IPS DF 19.7 (cell line): Measurements from ENCODE around the gene CBFA2T2.
"Not testable (repeated sequence)": the region's sequence is repeated elsewhere in the genome, so short reads cannot be mapped to it uniquely, and the experiment has no call there.

Source experiments
- DNase-seq: peaks from one replicate; pipeline ENCODE4 v3.0.0-alpha.2; 2013; ENCODE audit warnings: low read depth, low spot score

The CBFA2T2 gene

DNA sequence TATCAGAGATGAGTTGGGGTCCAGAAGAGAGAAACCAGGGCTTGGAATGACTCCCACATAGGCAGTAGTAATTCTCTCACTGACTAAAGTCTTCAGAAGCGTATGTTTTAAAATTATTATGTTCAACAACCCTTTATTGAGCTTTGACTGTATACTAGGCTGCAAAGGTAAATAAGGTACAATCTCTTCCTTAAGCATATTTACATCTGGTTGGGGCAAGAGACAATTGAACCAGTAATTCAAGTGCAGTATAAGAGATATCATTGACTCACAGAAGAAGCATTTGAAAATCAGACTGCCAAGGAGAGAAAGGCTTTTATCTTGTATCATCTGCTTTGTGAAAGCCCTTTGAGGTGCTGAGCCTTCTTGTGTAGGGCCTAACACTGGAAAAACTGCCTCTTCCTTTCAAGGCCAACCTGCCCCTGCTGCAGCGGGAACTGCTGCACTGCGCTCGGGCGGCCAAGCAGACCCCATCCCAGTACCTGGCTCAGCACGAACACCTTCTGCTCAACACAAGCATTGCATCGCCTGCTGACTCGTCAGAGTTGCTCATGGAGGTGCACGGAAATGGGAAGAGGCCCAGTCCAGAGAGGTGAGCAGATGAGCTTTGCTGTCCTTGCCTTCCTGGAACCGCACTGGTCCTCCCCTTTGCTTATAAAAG lies 132.9 kb downstream of the CBFA2T2 start:
- DNase-seq = no peak

DNA sequence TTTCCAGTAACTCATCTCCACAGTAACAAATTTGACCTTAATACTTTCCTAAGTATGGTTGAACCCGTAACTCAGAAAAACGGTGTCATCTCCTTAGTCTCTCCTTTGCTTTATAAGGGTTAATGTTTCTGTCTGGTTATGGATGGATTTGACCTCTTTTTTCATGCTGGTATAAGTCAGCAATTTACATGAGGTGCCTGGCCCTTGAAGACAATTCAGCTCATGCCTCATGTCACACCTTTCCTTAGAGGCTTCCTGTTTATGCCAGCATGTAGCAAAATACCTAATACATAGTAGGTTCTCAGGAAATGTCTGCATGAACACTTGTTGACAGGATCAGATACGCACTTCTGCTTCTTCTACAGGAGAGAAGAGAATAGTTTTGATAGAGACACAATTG lies 134.5 kb downstream of the CBFA2T2 start:
- DNase-seq = no peak

GRCh38 chr20:33626190-33626589 lies 136.3 kb downstream of the CBFA2T2 start:
- no peak for DNase-seq

DNA sequence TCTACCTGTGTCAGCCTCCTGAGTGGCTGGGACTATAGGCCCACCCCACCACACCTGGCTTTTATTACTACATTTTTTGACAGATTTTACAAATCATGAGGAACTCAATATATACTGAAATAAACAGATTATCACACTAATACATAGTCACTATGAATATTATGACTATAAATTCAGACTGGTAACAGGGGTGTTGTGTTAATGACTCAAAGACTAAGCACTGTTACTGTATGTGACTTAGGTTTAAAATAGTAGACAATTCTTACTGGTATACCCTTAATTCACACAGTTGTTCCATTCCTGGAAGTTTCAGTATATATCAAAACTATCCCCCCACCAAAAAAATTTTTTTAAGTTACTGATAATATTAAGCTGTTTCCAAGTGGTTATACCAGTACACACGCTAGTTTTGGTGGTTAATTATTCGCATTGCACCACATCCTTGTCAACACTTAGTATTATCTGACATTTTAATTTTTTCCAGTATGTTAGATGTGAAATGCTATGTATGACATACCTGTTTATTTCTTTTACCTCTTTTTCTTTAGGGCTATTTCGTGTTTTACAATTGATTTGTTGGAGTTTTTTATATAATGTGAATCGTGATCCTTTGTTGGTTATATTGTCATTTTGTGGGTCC lies 137.8 kb downstream of the CBFA2T2 start:
- DNase-seq = no peak

DNA sequence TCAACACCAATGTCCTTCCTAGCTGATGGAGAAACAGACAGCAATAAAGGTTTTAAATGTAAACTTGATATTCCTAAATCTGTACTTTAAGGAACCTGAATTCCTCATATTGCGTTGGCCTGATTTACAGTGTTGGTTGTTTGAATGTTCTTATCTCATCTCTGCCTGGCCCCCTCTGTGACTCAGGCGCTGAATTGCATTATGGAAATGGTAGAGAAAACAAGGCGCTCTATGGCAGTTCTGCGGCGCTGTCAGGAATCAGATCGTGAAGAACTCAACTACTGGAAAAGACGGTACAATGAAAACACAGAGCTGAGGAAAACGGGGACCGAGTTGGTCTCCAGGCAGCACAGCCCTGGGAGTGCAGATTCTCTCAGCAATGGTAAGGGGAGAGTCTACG lies 139.6 kb downstream of the CBFA2T2 start:
- DNase-seq = no peak

- no peak for DNase-seq
Measured at GRCh38 chr20:33629979-33630378, 140.1 kb downstream of the CBFA2T2 start.

DNA sequence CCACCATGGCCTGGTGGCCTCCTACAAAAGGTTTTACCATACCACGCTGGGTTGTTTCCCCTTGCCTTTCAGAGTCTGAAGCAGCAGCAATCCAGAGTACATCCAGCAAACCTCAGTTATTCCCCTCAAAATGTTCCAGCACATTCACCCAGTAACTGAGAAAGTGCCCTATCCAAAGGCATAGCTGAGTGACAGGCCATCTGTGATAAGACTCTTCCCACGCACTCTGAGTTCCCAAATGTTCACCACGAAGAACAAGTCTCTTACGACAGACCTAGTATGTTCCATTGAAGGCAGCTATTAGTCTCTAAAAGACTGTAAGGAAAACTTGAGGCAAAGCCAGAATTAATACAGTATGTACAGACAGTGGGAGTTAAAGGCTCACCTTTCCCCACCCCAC lies 140.6 kb downstream of the CBFA2T2 start:
- DNase-seq = no peak

- not testable (repeated sequence) for DNase-seq
Measured at GRCh38 chr20:33631910-33632309, 142.0 kb downstream of the CBFA2T2 start.

DNA sequence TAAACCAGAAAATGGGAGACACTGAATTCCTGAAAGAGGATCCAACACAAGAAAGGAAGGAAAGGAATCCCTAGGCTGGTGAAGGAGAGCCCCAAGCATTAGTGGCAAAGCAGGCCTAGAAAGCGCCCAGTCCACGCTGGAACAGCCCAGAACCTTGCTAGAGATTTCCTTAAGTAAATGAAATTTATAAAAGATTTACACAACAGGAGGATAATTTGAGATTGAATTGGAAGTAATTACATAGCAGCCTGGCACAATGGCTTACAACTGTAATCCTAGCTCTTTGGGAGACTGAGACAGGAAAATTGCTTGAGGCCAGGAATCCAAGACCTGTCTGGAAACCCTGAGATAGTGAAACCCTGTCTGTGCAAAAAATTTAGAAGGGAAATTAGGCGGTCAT lies 145.4 kb downstream of the CBFA2T2 start:
- no peak for DNase-seq

GRCh38 chr20:33636776-33637175 lies 146.9 kb downstream of the CBFA2T2 start:
- DNase-seq = no peak

DNA sequence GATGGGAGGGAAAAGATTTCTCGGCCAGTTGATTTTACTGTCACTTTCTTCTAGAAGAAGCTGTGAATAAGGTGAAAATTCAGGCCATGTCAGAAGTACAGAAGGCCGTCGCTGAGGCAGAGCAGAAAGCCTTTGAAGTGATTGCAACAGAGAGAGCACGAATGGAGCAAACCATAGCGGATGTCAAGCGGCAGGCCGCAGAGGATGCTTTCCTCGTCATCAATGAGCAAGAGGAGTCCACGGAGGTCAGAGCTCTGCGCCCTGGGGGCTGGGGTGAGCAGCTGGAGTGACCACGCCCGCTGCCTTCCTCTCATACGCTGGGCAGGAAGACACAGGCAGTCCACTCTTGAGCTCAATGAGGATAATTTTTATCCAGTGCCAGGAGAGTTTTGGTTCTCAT lies 150.4 kb downstream of the CBFA2T2 start:
- DNase-seq = no peak

- DNase-seq = no peak
Measured at GRCh38 chr20:33644313-33645071, 154.6 kb downstream of the CBFA2T2 start.

- no peak for DNase-seq
Measured at GRCh38 chr20:33645072-33645358, 155.1 kb downstream of the CBFA2T2 start.

- no peak for DNase-seq
Measured at GRCh38 chr20:33645396-33645795, 155.5 kb downstream of the CBFA2T2 start.

DNA sequence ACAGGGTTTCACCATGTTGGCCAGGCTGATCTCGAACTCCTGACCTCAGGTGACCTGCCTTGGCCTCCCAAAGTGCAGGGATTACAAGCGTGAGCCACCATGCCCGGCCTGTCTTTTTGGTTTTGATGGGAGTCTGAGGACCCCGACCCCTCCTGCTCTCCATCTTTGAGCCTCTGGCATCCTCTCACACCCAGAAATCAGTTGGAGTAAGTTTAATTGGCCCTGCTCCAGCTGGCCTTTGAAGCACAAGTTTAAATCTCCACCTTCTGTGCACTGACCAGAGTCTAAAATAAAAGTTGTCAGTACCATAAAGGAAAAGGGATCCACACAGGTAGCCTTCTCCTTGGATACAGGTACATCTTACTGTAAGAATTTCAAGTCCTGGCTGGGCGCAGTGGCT lies 156.3 kb downstream of the CBFA2T2 start:
- DNase-seq = no peak

- not testable (repeated sequence) for DNase-seq
Measured at GRCh38 chr20:33646959-33647602, 157.2 kb downstream of the CBFA2T2 start.

DNA sequence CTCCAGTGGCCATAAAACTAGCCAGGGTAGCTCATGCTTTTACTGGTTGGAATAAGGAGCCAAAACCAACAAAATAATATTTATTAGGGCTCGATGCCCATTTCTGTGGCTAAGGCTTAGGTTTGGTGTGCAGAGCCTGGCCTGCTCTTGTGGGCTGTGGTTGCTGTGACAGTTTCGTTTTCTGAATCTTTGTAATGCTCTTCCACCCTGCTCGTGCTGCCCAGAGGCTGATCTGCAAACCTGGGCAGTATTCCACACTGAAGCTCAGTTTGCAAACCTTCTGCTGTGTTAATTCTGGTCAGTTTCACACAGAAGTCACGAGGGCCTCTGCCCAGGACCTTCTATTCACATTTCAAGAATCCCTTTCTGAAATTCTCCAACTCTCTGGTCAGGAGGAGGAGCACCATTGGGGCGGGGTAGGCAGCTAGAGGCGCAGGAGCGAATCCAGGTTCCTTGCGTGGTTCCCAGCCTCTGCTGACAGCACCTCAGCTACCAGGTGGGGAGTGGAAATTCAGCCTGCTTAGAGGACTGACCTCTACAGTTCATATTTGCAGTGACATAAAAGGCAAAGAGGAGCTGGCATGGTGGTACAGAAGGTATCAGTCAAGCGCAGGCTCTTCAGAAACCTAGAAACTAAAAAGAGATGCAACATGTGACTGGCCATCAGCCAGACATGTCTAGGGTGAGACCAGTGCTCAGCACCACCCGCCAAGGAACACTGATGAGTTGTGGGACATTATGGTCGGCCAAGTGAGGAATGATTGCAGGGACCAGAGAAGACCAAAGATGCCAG lies 157.9 kb downstream of the CBFA2T2 start:
- DNase-seq = no peak

GRCh38 chr20:33648396-33649004 lies 158.6 kb downstream of the CBFA2T2 start:
- no peak for DNase-seq

GRCh38 chr20:33649201-33649681 lies 159.3 kb downstream of the CBFA2T2 start:
- DNase-seq = no peak

DNA sequence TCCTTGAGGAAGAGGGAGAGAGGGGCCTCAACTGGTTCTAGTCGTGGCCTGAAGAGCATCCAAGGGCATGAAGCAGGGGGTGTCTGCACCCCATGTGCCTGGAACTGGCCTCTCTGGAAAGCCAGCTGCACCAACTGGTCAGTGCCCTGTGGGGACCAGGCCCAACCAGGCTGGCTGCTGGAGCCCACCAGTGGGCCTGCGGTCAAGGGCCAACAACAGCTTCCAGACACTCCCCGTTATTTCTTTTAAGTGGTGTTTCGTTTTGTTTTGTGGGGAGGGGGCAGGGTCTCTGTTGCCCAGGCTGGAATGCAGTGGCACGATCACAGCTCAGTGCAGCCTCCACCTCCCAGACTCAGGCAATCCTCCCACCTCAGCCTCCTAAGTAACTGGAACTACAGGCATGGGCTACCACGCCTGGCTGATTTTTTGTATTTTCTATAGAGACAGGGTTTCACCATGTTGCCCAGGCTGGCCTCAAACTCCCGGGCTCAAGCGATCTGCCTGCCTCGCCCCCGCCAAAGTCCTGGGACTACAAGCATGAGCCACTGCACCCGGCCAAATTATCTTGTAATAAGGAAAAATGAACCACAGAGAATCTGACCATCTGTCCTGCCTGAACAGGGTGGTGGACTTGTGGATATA lies 160.3 kb downstream of the CBFA2T2 start:
- DNase-seq = no peak
